ENCODE measurements around the gene HDC. TPM values are rescaled to one million over a fixed set of nuclear protein-coding genes. Genes with fewer than 3 reads are reported as not detected.

The HDC gene
- total and polyA plus RNA-seq, 10 of the 15 experiments (the other 5 are each of a cell fraction or from before 2014, with no cell fraction given) = not detected

DNA sequence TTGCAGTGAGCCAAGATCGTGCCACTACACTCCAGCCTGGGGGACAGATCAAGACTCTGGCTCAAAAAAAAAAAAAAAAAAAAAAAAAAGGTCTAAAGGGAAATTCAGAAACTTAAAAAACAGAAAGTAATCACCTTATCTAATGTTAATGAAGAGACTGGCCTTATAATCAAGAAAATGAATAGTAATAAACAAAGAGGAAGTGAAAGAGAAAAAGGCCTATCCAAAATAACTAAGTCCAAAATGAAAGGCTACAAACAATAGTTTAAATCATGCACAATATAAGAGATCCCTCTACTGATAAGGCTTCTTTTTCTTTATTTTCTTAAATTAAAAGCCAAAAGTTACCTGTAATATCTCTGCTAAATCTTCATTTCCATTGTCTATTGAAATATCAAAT lies 37.1 kb upstream of the HDC start:
- in situ Hi-C loops (cut with MboI) (no loop called here), intact Hi-C loops (cut with micrococcal nuclease; ENCODE audit: unreplicated experiment) (no loop called here)
- no peaks in the 10 kb centered on the region for H3K27me3 ChIP-seq (replicated peaks in 1 of 2; ENCODE audit: control insufficient read depth in 2 of 2, insufficient read depth in 2 of 2, low read length in 1 of 2)
- FAIRE-seq (no peak), DNase-seq (ENCODE audit: low read depth, low spot score) (no peak), ATAC-seq (peak; percentile 82)
- H3K79me2 ChIP-seq (ENCODE audit: control insufficient read depth, insufficient read depth, low read length) = no peaks in the 10 kb centered on the region
- H3K4me2 ChIP-seq (ENCODE audit: control insufficient read depth, insufficient read depth) = peak overlapping the region; percentile 7; the same call in 1 of the 2 replicates
- peaks cover 1% of the 10 kb centered on the region; the same call in 2 of the 3 replicates for H3K9me3 ChIP-seq (replicated peaks; ENCODE audit: control insufficient read depth, insufficient read depth, low read length)
- no peaks in the 10 kb centered on the region for H4K20me1 ChIP-seq (ENCODE audit: control insufficient read depth, insufficient read depth)
- POLR2A ChIA-PET = interaction anchor here (0.7 kb wide), 1 partner anchor 1138 kb away, joined by 9 read pairs; no protein-coding TSS in a partner anchor
- H3K4me1 ChIP-seq (ENCODE audit: control insufficient read depth, insufficient read depth, low read length) = peaks cover 4% of the 10 kb centered on the region
- no peak overlapping the region for H3K4me3 ChIP-seq
- H3K9ac ChIP-seq (ENCODE audit: control insufficient read depth, insufficient read depth, low read length) = no peak overlapping the region
- H2AFZ ChIP-seq (ENCODE audit: control insufficient read depth, low read depth, low read length) = no peak overlapping the region
- no peak overlapping the region for H3K27ac ChIP-seq (ENCODE audit: control insufficient read depth, insufficient read depth)
- RAD21 ChIA-PET (ENCODE audit: unreplicated experiment) = interaction anchor here (0.6 kb wide), 1 partner anchor 710 kb away, joined by 3 read pairs; no protein-coding TSS in a partner anchor
- no TSS peak for BruUV-seq (replicated peaks)
- H3K36me3 ChIP-seq (ENCODE audit: control insufficient read depth in 2 of 2, insufficient read depth in 2 of 2, low read length in 1 of 2) = peaks cover 0 to 15% of the 10 kb centered on the region in 2 experiments; a peak in 3 of 4 replicates
- CTCF ChIA-PET = interaction anchor here (1.7 kb wide), 1 partner anchor 13 kb away, joined by 4 read pairs; no protein-coding TSS in a partner anchor
- 100% methylated on average over 1 of the region's 1 CpG for WGBS (ENCODE audit: insufficient coverage, insufficient replicate concordance, low lambda C conversion rate, missing lambda C conversion rate)
- SMC1A ChIA-PET (ENCODE audit: uncharacterized antibody, unreplicated experiment) = no interaction called here
- TF ChIP-seq CEBPB (IDR thresholded peaks at IDR 0.05; ENCODE audit: borderline replicate concordance in 1 of 2, low read depth in 2 of 2, low read length in 2 of 2) (no peak), CTCF (IDR thresholded peaks at IDR 0.05 in 2 of 3, conservative IDR thresholded peaks at IDR 0.05 in 1 of 3; ENCODE audit: control insufficient read depth in 2 of 3, extremely low read depth in 1 of 3, insufficient read depth in 1 of 3, low read depth in 3 of 3, low read length in 3 of 3) (no peak), MTA2 (IDR thresholded peaks at IDR 0.05; ENCODE audit: low read depth) (peak; percentile 81), FOXM1 (IDR thresholded peaks at IDR 0.05; ENCODE audit: low read depth, low read length) (no peak), SREBF2 (IDR thresholded peaks at IDR 0.05; ENCODE audit: low read length) (no peak), JUNB (IDR thresholded peaks at IDR 0.05) (peak; percentile 47), SIN3A (IDR thresholded peaks at IDR 0.05; ENCODE audit: low read depth, low read length) (no peak), ZNF384 (IDR thresholded peaks at IDR 0.05; ENCODE audit: borderline replicate concordance, low read depth, low read length) (peak; percentile 62), KAT2A (conservative IDR thresholded peaks at IDR 0.05; ENCODE audit: control insufficient read depth, low read depth, low read length) (no peak), ATF7 (IDR thresholded peaks at IDR 0.05; ENCODE audit: low read depth) (0 out of 2 replicates have a peak, but pooled peaks have one; percentile 25), SPI1 (IDR thresholded peaks at IDR 0.05; ENCODE audit: borderline replicate concordance, insufficient read depth, low read depth, low read length) (peak; percentile 90), ZNF592 (IDR thresholded peaks at IDR 0.05) (no peak), RELB (IDR thresholded peaks at IDR 0.05; ENCODE audit: low read depth) (0 out of 2 replicates have a peak, but pooled peaks have one; percentile 30)
- TF ChIP-seq, protein P1, sequence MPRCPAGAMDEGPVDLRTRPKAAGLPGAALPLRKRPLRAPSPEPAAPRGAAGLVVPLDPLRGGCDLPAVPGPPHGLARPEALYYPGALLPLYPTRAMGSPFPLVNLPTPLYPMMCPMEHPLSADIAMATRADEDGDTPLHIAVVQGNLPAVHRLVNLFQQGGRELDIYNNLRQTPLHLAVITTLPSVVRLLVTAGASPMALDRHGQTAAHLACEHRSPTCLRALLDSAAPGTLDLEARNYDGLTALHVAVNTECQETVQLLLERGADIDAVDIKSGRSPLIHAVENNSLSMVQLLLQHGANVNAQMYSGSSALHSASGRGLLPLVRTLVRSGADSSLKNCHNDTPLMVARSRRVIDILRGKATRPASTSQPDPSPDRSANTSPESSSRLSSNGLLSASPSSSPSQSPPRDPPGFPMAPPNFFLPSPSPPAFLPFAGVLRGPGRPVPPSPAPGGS (IDR thresholded peaks at IDR 0.05; ENCODE audit: borderline replicate concordance, insufficient read depth, low read depth, low read length, poor library complexity, severe bottlenecking) = no peak
